GM19351 (cell line): ENCODE results near the gene GNG12.

Experiments used
- ATAC-seq: cut with Tn5 transposase; IDR thresholded peaks from one replicate; pipeline ENCODE4 v1.9.1; 2021; ENCODE audit warnings: mild to moderate bottlenecking, moderate library complexity; ENCODE audit not compliant: unreplicated experiment

Gene GNG12

DNA sequence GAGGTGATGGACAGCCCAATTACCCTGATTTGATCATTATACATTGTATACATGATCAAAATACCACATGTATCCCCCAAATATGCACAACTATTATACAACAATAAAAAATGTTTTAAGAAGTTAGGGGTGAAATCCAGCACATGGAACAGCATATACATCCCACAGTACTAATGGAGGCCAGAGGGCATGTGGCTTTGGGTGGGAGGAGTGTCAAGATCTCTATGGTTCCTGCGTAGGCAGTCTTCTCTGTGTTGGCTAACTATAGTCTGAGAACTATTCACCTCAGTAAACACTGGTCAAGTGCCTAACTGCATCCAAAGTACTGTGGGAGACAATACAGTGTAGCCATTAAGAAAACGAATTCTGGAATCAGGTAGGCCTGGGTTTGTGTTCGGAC, 74.2 kb downstream of the GNG12 start:
- ATAC-seq: no peak

DNA sequence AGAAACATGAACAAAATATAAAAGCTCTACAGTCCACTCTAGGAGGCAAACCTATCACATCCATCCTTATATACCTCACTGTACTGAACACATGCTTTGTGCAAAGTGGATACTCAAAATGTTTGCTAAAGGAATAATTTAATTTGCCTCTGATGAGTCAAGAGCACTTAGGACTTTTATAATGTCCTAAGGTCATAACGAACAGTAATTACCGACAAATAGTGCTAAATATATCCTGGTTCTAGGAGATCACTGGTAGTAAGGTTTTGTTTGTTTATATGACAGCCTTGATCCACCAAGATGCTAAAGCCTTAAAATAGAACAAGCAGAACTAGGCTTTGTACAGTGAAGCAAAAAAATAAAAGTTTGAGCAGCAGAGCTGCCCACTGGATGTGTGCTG, 77.6 kb downstream of the GNG12 start:
- ATAC-seq: no peak

DNA sequence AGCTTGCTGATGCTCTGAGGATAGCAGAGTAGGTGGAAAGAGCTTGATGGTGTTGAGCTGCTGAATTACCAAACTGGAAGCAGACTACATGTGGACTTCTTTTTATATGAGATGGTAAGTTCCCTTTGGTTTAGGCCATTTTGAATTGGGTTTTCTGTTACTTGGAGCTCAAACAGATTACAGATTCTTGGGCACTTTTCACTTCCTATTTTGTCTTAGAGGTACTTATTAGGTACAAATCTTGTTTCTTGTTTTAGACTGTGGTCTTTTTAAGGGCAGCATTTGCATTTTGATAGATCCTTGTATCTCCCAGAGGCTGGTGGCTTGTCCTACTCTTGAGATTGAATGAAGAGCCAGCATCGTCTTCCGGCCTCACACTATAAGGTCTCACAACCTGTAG, 78.1 kb downstream of the GNG12 start:
- peak; percentile 19 for ATAC-seq

DNA sequence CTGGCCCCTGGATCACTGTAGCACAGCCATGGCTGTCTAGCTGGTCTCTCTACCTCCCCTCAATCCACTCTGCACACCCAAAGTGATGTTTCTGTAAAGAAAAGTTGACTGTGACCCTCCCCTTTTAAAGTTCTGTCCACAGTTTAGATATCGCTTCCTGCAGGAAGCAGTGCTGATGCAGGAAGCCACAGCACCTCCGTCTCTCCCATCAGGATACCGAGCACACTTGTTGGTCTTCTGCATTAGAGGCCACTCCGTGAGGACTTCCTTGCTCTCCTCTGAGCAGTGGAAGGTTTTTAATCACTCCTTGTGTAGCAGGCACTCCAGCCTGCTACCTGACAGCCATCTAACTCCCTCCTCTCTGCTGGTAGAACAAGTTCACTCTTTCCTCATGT, 78.7 kb downstream of the GNG12 start:
- ATAC-seq: no peak

DNA sequence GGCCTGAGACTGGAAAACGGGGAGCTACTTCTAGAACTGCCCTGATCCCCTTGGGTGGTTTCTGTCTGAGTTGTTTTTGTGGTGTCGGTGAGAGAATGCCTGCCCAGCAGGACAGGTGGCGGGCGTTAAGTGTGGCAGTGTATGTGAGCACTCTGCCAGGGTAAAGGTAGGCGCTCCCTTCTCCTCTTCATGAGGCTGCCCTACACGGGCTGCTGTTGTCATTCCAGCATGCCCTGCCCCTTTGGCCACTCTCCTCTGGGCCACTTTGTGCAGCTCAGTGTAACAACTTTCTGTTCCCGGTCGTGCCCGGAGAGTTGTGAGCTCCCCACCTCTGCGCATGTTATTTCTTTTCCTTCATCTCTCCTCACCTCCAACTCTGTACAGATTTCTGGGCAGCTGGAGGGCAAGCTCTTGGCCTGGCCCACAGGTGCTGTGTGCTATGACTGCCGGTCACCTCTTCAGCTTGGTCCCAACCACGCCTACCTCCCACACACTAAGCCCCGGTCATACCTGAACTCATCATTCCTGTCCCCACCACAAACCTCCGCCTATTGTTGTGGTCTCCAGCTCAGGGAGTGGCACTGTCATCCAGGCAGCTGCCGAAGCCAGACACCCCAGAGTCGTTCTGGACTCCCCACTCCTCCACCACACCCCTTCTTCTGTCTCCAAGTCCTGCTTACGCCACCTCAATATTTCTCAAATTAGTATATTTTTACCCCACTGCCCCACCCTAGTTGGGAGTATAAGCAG, 79.3 kb downstream of the GNG12 start:
- peak; percentile 36 for ATAC-seq

DNA sequence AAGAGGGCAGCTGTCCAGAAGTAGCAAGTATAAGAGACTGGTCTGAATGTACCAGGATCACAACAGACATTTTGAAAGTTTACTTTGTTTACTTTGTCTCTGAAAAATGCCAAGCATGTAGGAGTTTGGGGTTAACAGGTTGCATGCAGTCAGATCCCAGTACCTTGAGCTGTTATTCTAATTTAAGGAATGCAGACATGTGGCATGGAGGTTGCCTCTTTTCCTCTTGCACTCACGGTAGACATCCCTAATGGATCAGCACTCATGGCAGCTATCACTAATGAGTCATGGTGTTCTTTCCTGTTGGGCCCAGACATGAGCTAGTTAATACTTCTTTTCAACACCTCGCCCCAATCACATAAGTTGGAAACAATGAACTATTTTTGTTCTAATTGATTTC, 81.0 kb downstream of the GNG12 start:
- ATAC-seq: no peak

DNA sequence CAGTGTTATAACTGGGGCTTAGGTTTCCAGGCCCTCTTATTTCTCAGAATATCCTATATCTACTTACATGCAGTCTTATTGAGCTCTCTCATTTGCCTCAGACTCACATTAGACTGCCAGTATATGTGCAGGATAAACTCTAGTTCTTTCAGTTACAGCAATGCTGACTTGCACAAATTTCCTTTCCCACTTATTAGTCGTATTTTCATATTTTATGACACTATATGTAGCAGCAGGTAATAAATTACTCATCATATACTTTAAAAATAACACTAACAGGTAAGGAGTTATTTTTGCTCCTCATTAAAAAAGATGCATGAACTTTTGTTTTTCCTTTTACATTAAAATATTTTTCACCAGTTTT, 82.6 kb downstream of the GNG12 start:
- no peak for ATAC-seq

DNA sequence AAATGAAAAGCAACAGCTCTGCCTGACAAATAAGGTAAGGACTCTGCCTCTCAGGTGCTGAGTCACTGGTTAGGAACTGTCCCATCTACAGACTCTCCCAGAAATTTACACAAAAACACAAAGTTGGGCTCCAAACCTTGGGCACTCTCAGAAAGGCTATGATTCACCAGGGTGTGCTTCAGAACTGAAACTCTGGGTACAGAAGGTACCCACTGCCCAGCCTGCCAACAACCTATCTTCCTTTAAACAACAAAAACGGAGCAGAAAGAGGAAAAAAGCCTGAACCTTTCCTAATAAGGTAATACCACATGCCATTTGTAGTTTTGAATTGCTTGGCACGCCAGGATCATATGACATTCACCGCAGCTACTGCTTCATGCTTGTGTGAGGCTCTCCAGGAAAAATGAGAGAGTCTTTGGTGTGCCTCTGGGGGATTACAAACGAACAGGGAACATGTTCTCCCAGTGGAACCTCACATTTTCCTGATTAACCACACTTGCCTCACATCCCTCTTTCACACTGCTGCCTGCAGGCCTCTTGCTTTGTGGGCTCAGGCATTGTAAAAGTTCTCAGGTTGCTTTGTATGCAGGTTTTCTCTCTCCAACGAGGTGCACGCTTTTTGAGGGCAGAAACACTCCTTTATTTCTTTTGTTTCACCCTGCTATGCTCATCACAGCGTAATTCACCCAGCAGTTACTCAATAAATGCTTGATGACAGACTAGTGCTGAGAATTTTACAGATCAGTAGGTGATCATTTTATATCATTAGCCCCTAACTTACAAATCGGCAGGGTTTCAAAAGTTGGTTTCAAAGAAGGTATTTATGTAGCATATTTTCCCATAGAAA, 83.2 kb downstream of the GNG12 start:
- ATAC-seq: no peak

DNA sequence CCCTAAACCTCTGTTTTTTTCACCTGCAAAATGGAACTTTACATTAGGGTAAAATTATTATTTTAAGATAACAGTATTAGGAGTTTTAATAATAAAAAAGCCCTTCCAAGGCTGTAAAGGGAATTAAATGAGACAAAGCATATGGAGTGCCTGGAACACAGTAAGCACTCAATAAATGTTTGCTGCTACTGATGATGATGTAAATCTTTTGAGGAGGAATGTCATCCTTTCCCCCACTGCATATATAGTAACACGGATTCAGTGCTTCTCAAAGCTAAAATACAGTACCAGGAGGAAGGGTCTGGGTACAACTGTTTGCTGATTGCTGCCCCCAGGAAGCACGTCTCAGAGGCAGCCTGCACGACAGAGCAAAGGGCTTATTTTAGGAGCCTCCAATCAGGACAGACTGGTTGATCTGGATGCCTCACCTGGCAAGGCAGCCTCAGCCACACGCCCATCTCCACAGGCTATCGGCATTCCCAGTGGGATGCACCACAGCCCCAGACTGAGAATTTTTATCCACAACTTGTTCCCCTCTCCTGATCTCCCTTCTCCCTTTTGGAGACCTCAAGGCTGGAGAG, 83.9 kb downstream of the GNG12 start:
- no peak for ATAC-seq

DNA sequence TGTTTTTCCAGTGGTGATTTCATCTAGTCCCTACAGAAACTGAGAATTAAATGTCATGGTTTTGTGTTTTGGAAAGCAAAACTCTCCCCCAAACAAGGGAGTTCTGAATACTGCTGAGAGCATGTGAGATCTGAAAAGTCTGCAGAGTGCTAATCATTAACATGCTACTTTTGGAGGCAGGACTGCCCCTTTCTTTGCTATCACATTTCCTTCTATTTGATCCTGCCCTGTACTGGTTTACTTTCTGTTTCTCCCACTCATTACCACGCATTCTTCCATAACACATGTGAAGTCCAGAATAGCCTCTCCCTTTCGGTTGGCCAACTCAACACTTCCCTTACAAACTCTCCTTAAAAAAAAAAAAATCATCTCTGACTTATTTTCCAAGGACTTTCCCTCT, 84.6 kb downstream of the GNG12 start:
- peak; percentile 58 for ATAC-seq

DNA sequence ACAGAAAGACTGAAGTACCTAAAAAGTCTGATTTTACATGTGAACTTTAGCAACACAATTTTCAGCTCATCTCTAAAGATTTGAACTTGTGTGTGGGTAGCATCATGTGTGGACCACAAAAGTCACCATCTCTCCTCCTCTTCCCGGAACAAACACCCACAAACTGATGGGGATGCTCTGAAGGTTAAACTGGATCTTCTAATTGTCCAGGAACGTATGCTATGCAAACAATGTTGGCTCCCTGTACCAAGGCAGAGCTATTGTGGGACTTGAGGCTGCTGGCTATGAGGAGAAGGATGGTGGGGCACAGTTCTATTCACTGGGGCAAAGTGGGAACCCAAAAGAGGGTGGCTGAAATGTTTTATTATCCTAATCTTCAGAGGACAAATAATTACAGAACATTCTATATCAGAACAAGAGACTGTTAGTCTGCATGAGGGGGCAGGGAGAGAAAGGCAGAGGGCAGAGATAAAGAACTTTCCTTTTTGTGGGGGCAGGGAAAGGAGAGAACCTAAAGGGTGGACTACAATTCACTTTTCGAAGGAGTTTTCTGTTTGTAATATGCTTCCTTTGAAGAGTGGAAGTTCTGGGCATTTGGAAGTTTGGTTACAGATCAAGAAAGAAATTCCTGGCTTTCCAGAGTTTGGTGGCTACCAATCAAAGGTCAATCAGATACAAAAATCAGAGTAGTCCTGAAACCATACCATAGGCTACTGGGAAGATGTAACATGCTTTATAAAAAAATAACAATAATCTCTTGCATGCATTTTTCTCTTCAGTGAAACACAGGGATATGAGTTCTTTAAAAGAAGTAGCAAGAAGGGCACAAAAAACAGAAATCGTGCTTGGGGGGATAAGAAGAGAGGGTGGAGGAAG, 85.4 kb downstream of the GNG12 start:
- no peak for ATAC-seq

DNA sequence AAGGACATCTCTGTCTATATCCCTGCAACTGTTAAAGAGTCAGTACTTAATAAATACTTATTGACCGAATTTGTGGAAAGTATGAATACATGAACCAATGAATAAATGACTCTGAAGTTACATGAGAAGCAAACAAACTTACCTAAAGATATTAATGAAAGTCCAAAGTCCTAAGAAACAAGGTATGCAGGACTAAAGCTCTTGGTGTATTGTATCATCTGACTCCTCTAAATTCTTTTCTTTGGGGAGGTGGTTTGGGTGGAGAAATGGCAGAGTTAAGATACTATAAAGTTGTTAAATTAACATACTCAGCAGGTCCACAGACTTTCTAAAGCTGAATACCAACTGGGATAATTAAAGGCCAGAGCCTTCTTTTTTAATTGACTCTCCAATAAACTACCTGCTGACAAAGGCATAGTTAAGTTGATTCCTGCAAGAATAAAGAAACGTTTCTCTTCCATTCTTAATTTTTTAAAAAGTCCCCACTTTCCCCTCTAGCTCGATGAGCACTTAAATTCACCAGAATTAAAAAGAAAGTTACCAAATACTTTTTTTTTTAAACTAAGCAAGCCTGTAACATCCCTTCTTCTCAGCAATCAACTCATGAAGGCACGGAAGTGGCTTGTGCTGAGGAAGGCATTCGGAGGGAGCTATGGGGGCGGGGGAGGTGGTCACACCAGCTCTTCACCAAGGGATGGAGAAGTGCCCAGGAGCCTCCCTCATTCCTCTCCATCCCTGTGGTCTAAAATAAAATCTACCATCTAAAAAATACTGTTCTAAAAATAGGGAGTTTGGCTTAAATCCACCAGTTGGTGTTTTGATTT, 87.2 kb downstream of the GNG12 start:
- ATAC-seq: no peak

DNA sequence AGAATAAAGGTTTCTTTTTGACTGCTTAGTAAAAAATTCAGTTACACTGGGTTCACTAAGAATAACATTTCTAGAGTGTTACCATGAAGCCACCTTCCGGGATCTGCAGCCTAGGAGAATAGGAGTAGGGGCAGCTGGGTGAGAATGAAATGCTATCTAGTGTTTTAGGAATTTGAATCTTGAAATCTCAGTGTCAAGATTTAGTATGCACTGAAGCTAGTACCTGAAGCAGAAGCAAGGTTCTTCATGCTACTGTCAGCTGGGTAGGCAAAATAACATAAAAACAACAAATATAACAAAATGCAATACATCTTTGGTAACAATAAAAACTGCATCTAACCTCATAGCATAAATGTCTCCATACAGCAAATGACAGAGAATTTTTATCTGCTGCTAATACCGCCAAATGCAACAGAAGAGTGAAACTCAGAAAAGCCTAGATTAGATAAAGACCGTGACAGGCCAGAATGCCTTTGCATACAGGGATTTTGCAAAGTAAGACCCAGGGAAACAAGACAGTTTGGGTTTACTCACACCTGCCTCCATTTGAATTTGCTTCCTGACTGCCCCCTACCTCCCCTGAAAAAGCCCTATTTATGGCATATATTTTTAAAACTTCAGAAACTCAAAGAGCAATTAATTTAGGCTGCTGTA, 90.1 kb downstream of the GNG12 start:
- ATAC-seq: peak; percentile 49

DNA sequence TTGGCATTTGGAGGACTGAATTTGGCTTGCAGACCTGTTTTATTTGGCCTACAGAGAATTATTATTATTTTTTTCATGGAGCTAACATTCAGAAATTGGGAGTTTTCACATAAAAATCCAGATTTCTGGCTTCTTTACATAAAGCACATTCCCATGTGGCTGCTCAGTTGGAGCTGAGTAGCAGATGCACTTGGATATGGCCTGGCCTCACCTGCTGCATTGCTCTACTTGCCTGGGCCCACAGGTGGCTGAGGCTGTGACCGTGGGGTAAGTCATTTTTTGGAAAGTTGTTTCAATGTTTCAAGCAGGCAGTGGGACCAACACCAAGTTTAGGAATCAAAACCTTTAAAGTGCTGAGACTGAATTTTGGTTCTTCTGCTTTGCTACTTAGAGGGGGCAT, 91.5 kb downstream of the GNG12 start:
- ATAC-seq: no peak

DNA sequence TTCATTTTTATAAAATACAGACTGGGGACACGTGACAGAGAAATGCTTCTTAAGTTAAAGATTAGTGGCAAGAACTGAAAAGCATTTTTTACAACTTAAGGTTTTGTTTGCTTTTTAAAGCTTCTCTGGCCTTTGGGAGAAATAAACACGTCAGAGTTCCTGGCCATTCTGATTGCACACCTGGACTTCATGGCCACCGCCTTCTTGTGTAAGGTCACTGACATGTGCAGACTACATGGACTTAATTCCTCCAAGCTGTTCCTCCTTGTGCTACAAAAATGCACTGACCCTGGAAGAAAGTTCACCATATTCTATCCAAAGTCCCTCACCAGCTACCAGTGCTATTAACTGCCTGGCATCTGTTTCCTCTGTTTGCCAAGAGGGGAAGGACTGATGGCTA, 92.1 kb downstream of the GNG12 start:
- ATAC-seq: no peak

DNA sequence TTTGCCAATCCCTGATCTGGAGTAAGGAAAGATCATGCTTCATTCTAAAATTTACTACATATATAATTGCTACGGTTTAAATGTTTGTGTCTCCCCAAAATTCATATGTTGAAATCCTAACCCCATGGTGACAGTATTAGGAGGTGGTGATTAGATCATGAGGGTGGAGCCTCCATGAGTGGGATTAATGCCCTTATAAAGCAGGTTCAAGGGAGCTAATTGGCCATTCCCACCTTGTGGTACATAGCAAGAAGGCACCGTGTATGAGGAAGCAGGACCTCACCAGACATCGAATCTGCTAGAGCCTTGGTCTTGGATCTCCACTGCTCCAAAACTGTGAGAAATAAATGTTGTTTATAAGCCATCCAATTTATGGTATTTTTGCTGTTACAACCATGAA, 92.7 kb downstream of the GNG12 start:
- no peak for ATAC-seq

DNA sequence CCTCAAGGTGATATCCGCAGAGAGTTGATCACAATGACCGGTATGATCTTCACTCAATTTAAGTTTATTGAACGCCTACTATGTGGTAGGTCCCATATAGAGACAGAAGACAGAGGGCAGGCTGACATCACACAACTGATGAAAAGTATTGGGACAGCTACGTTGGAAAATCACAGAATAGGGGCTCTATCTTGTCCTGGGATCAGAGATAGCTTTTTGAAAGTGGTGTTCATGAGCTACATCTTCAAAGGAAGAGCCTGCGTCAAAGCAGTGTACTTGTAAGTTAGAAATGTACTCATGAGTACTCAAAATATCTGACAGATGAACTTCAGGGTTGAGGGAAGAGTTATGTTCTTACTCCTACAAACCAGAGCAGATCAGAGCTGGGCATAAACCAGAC, 93.9 kb downstream of the GNG12 start:
- no peak for ATAC-seq

DNA sequence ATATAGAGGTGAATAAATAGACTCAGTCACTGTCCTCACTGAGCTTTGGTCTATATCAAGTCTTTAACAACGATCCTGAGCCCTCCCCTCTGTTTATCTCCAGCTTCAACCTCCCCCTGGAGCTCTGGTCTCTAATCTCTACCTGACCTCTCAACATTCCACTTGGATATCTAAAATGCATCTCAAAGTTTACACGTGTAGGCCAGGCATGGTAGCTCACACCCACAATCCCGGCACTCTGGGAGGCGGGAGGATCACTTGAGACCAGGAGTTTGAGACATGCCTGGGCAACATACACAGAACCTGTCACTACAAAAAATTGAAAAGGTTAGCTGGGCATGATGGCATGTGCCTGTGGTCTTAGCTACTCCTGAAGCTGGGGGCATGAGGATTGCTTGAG, 94.9 kb downstream of the GNG12 start:
- no peak for ATAC-seq

DNA sequence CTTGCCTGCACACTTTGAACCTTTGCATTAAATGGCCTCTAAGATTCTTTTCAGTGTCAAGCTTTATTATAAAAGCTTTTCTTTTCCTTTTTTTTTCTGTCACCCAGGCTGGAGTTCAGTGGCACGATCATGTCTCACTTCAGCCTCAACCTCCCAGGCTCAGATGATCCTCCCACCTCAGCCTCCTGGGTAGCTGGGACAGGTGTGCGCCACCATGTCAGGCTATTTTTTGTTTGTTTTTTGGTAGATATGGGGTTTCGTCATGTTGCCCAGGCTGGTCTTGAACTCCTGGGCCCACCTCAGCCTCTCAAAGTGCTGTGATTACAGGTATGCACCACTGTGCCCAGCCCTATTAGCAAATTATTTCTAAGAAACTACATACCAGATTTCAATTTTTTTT, 95.4 kb downstream of the GNG12 start:
- no peak for ATAC-seq

DNA sequence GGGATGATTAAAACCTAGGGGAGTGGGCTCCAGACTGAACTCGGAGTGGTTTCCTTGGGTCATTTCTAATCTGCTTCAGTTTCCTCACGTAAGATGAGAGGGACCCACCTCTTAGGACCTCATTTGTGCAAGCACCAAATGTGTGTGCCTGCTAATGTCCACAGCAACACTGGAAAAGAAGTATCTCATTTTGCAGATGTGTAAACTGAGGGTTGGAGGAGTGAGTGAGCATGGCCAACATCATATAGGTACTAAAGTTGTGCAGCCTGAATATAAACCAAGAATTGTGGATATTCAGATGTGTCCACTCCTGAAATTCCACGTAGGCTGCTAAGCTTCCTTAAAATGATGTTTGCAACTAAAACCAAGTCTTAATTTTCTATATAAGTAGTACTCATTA, 96.5 kb downstream of the GNG12 start:
- no peak for ATAC-seq
